NB4 (cell line): ENCODE measurements around the gene DAB2IP.

Experiments used
- MYC ChIP-seq: IDR thresholded peaks from 2 replicates; pipeline ENCODE4 v1.6.1; 2011; ENCODE audit warnings: low read depth, low read length
- POLR2A ChIP-seq: IDR thresholded peaks from 2 replicates; pipeline ENCODE4 v1.6.1; 2011; ENCODE audit warnings: mild to moderate bottlenecking; ENCODE audit not compliant: insufficient read length; ENCODE audit errors: extremely low read depth
- TF ChIP-seq, protein P1 (sequence below): IDR thresholded peaks from one replicate; pipeline ENCODE4 v1.5.1; 2012; ENCODE audit warnings: low read depth, low read length
- TF ChIP-seq, protein P2 (sequence below): IDR thresholded peaks from 2 replicates; pipeline ENCODE4 v1.6.1; 2011; ENCODE audit warnings: low read depth, low read length

DNA sequence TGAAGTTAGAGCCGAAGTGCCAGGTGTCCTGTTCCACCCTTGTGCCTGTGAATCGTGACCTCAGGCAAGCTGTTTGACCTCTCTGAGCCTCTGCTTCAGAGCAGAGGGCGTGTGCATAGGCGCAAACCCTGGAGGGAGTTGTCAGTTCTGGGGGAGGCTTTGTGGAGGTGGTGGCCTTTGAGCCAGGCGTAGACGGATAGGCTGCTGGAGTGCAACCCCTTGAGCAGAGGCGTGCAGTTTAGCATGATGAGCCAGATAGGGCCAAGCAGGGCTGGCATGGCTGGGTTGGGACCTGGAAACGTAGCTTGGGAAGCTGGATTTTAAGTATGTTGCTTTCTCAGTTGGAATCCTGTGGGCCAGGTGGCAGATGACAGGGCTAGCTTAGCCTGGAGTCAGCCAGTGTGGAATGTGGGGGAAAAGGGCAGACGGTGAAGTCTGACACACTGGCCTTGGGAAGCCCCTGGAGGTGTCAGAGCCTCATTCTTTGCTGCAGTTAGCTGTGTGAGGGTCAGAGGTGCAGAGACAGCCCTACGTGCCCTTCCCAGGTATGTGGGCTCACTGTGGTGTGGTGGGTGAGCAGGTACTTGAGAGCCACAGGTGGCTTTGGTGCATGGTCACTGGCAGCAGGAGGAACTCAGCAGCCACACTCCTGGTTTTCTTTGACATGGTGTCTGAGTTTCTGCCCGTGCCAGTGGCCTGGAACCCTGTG lies 93.4 kb downstream of the DAB2IP start:
- TF ChIP-seq, protein P1, sequence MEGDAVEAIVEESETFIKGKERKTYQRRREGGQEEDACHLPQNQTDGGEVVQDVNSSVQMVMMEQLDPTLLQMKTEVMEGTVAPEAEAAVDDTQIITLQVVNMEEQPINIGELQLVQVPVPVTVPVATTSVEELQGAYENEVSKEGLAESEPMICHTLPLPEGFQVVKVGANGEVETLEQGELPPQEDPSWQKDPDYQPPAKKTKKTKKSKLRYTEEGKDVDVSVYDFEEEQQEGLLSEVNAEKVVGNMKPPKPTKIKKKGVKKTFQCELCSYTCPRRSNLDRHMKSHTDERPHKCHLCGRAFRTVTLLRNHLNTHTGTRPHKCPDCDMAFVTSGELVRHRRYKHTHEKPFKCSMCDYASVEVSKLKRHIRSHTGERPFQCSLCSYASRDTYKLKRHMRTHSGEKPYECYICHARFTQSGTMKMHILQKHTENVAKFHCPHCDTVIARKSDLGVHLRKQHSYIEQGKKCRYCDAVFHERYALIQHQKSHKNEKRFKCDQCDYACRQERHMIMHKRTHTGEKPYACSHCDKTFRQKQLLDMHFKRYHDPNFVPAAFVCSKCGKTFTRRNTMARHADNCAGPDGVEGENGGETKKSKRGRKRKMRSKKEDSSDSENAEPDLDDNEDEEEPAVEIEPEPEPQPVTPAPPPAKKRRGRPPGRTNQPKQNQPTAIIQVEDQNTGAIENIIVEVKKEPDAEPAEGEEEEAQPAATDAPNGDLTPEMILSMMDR, result no peak
- TF ChIP-seq POLR2A, result no peak
- no peak for TF ChIP-seq MYC
- TF ChIP-seq, protein P2, sequence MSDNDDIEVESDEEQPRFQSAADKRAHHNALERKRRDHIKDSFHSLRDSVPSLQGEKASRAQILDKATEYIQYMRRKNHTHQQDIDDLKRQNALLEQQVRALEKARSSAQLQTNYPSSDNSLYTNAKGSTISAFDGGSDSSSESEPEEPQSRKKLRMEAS, result no peak
